ENCODE data around the gene AHCYL2. TPM values are rescaled to one million over a fixed set of nuclear protein-coding genes. Genes with fewer than 3 reads are reported as not detected.

The AHCYL2 gene
- polyA plus RNA-seq, result 1 to 10 TPM; 5.7 to 6.8 (median 6.8) TPM

DNA sequence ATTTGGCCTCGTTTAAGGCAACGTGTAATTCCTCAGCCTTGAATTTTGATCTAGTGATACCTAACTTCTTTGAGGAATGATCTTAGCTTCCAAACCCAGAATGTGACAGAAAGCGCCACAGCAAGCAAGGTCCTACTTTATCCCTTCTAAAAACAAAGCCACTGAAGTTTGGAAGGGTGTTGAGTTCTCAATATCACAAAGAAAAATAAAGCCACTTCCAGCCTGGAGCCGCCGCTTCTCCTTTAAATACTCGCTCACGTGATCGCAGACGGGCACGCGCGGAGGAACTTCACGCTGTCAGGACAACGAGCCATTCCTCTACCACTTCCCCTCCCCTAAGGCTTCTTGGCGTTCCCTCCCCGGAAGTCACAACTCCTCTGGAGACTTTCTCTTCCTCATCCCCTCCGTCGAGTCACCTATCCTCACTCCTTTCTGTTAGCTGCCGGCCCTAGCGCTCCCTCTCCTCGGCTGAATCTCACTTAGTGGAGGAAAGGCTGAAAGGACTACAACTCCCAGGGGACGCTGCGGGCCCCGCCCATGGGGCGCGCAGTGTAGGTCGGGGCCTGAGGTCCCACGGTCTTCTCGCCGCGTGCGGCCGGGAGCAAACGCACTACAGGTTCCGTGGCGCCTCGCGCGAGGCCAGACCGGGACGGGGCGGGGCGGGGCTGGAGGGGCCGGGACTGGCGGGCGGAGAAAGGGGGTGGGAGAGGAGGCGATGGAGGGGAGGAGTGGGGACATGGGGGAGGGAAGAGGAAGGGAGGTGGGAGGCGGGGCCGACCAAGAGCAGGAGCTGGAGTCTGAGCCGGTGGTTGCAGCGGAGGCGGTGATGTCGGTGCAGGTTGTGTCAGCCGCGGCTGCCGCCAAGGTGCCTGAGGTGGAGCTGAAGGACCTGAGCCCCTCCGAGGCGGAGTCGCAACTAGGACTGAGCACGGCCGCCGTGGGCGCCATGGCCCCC lies at the start of gene AHCYL2:
Gene AHCYL2, plus strand, starts transcription at position 780 of the 955 bp plus-strand sequence.
- peaks cover 23 to 32% of the 10 kb centered on the region in 2 donors for H3K4me1 Mint-ChIP-seq
- no peaks in the 10 kb centered on the region for H3K36me3 Mint-ChIP-seq
- H3K9me3 Mint-ChIP-seq, result no peaks in the 10 kb centered on the region

DNA sequence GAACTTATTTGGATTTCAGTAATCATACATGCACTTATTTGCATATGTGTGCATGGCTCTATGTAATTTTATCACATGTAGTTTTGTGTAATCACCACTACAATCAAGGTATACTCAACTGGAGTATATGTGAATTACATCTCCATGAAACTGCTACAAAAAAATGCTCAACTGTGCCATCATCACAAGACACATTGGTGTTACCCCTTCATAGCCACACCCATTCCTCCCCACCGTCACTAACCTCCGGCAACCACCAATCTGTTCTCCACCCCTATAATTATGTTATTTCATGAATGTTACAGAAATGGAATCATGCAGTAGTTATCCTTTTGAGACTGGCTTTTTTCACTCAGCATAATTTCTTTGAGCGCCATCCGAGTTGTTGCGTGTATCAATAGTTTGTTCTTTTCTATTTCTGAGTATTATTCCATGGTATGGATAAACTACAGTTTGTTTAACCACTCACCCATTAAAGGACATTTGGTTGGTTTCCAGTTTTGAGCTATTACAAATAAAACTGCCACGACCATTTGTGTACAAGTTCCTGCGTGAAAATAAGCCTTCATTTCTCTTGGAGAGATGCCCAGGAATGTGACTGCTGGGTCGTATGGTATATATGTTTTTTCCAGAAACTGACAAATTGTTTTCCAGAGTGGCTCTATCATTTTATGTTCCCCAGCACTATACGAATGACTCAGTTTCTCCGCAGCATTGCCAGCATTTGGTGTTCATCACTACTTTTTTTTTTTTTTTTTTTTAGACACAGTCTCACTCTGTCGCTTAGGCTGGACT lies 47.7 kb upstream of the AHCYL2 start:
- DNase-seq, result no peak
- H3K27me3 Mint-ChIP-seq (ENCODE audit: low read depth in 3 of 3), result peaks cover 2 to 10% (median 2%) of the 10 kb centered on the region in 3 donors
- H3K27ac Mint-ChIP-seq, result no peak overlapping the region

More for the DNA sequence above, at the start of gene AHCYL2:
- Mint-ChIP-seq H3K27me3 (ENCODE audit: low read depth in 3 of 3) (peaks cover 5 to 8% (median 5%) of the 10 kb centered on the region in 3 donors), H3K27ac (peak within 1 kb of the TSS; percentile 92 to 100 (median 95)), H3K4me3 (peak within 1 kb of the TSS; percentile 95 to 100 (median 95))
- DNase-seq, result peak; percentile 91 to 93 (median 92)

DNA sequence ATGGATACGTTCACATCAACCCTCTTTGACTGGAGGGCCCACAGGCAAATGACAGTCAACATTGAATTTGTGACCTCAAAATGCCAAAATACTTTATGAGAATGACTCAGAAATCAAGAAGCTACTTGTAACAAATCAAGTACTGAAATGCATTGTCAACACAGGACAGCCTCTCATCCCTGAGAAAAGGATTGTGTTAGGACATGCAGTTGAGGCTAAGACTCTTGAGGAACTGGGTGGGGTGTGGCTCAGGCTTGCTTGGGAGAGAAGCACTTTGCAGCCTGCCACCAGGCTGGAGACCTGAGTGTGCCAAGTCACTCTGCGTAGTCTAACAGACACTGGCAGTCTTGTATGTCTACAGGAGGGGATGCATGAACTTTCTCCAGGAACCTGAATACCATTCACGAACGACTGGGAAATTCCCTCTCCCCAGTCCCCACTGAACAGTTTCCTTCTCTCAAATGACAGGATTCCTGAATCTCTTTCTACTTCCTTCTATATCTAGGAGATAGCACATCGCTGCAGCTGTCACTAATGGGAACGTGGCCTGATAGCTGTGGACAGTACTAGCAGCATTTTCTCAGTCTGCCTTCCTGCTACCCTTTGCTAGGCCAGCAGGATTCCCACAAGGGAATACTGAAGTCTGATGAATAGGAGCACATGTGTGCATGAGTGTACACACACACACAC lies 39.7 kb upstream of the AHCYL2 start:
- H3K27me3 Mint-ChIP-seq (ENCODE audit: low read depth in 3 of 3), result peaks cover 9 to 28% (median 19%) of the 10 kb centered on the region in 3 donors
- DNase-seq, result no peak
- peaks cover 0 to 3% (median 0%) of the 10 kb centered on the region in 3 donors for H3K36me3 Mint-ChIP-seq
- peaks cover 7 to 14% of the 10 kb centered on the region in 2 donors for H3K4me1 Mint-ChIP-seq
- H3K9me3 Mint-ChIP-seq, result no peaks in the 10 kb centered on the region
- H3K4me3 Mint-ChIP-seq, result no peak overlapping the region
- no peak overlapping the region for H3K27ac Mint-ChIP-seq

More for the DNA sequence above, 47.7 kb upstream of the AHCYL2 start:
- Mint-ChIP-seq H3K4me1 (no peaks in the 10 kb centered on the region), H3K36me3 (no peaks in the 10 kb centered on the region), H3K9me3 (no peaks in the 10 kb centered on the region), H3K4me3 (no peak overlapping the region)

DNA sequence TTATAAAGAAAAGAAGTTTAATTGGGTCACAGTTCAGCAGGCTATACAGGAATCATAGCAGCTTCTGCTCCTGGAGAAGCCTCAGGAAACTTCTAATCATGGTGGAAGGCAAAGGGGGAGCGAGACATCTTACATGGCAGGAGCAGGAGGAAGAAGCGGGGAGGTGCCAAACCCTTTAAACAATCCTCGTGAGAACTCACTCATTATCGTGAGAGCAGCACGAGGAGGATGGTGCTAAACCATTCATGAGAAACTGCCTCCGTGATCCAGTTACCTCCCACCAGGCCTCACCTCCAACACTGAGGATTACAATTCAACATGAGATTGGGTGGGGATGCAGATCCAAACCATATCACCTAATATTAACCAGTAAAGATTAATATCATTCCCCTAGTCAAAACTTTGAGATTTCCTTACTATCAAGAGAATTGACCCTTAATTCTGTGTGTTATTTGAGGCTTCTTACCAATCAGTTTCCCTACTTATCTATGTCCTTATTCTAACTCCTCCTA lies 38.0 kb upstream of the AHCYL2 start:
- Mint-ChIP-seq H3K9me3 (no peaks in the 10 kb centered on the region), H3K36me3 (peaks cover 0 to 3% (median 0%) of the 10 kb centered on the region in 3 donors), H3K27ac (no peak overlapping the region), H3K4me3 (no peak overlapping the region), H3K27me3 (ENCODE audit: low read depth in 3 of 3) (peaks cover 9 to 32% (median 19%) of the 10 kb centered on the region in 3 donors), H3K4me1 (peaks cover 7 to 14% of the 10 kb centered on the region in 2 donors)
- DNase-seq, result no peak

DNA sequence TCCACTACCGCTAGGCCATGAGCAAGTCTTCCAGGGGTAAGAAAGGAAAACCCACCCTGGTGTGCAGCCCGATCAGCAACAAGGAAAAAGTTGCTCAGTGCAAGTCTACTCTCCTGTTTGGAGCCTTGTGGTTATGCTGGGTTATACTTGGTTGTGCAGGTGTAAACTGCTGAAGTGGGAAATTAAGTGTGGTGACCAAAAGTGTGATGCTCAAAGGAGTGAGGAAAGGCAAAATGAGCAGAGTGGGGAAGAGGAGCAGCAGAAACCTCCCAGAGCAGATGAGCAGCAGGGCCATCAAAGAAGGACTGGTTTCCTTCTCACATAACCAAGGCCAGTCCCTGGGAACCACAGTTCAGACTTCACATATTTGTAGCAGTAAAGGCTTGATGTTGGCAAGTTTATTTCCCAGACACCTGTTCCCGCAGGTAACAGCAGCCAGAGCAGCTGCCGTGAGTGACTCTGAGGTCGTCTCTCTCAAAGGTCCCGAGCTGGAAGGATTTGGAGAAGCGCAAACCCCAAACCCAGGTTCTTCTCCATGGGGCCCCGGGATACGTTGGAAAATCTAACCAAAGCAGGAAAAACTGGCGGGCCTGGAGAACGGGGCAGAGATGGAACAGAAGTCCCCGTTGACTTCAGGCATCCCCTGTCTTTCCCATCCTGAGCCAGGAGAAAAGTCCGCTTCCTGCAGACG lies 37.0 kb upstream of the AHCYL2 start:
- H3K9me3 Mint-ChIP-seq, result no peaks in the 10 kb centered on the region
- H3K4me3 Mint-ChIP-seq, result peak overlapping the region; percentile 49 to 79 (median 66)
- H3K27ac Mint-ChIP-seq, result no peak overlapping the region
- peaks cover 0 to 3% (median 0%) of the 10 kb centered on the region in 3 donors for H3K36me3 Mint-ChIP-seq
- DNase-seq, result no peak
- H3K27me3 Mint-ChIP-seq (ENCODE audit: low read depth in 3 of 3), result peaks cover 9 to 36% (median 19%) of the 10 kb centered on the region in 3 donors
- peaks cover 7 to 14% of the 10 kb centered on the region in 2 donors for H3K4me1 Mint-ChIP-seq

DNA sequence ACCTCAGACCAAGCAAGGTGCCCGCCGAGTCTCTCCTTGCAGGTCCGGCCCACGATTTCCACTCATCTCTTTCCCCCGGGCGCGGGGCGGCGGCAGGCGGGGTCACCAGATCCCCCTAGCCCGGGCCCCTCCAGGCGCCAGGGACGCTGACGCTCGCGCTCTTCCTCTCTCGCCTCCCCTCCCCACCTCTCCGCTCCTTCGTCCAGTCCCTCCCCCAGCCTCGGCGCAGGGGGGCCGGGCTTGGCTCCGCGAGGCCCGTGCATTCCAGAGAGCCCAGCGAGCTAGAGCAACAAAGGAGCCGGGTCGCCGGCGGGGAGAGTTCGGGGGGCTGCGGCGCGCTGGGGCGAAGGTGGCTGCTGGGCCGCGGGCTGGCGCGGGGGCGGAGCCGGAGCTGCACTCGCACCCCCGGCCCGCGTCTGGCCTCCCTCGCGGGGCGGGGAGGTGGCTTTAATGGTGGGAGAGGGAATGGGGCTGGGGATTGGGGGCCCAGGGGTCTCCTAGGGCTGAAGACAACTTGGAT lies 36.4 kb upstream of the AHCYL2 start, which contains the start of gene SMO:
Gene SMO, plus strand, starts transcription at position 262 of the 520 bp plus-strand sequence. CDS start 519 bp downstream, outside the sequence.
- Mint-ChIP-seq H3K9me3 (no peaks in the 10 kb centered on the region), H3K4me3 (peak within 1 kb of the TSS; percentile 55 to 79 (median 69)), H3K27ac (no peak within 1 kb of the TSS), H3K36me3 (peaks cover 0 to 3% (median 0%) of the 10 kb centered on the region in 3 donors), H3K4me1 (peaks cover 7 to 14% of the 10 kb centered on the region in 2 donors), H3K27me3 (ENCODE audit: low read depth in 3 of 3) (peaks cover 9 to 36% (median 19%) of the 10 kb centered on the region in 3 donors)
- DNase-seq, result no peak

DNA sequence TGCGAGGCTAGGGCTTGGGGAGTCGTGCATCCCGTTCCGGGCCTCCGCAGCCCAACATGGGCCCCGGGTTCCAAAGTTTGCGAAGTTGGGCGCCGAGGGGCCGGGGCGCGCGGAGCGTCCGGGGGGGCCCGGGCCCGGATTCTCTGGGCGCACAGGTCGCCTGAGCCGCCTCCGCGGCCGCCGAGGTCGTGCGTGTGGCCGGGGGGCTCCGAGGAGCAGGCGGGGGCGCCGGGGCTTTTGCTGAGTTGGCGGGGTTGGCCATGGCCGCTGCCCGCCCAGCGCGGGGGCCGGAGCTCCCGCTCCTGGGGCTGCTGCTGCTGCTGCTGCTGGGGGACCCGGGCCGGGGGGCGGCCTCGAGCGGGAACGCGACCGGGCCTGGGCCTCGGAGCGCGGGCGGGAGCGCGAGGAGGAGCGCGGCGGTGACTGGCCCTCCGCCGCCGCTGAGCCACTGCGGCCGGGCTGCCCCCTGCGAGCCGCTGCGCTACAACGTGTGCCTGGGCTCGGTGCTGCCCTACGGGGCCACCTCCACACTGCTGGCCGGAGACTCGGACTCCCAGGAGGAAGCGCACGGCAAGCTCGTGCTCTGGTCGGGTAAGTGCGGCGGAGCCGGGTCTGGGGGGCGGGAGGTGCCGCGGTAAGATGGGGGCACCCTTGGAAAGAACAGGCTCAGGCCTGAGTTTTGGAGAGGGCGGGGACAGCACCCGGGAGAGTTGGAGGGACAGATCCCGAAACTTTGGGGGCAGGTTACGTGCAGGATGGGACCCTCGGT lies 35.8 kb upstream of the AHCYL2 start:
- Mint-ChIP-seq H3K27me3 (ENCODE audit: low read depth in 3 of 3) (peaks cover 9 to 36% (median 19%) of the 10 kb centered on the region in 3 donors), H3K27ac (no peak overlapping the region)
- no peak for DNase-seq

DNA sequence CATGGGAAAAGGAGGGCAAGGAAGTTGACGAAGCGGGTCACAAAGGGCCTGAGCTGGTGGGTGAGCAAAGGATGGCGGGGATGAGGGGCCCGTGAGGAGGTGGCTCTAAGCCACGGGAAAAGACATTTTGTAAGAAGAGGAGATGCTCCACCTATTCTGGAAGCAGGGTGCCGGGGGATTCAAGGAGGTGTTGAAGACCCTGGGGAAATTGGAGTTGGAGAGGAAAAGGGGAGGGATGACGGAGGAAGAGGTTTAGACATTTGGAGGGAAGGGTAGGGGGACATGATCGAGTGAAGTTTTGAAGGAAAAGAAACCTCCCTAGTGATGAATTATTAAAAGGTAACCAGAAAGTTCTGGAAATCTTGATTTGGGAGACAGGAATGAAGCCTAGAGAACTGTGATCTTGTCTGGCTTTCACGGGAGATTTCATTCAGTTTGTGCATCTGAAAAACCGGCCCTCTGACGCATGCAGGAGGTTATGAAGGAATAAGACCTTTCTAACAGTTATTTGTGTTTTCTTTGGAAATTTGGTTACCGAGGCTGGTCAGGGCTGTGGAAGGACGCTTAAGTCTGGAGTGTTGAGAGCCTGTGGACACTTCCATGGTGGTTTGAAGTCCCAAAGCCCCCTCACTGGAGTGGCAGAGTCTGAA lies 35.0 kb upstream of the AHCYL2 start:
- peaks cover 7 to 14% of the 10 kb centered on the region in 2 donors for H3K4me1 Mint-ChIP-seq
- H3K4me3 Mint-ChIP-seq, result peak overlapping the region; percentile 44 to 76 (median 66)
- peaks cover 0 to 3% (median 0%) of the 10 kb centered on the region in 3 donors for H3K36me3 Mint-ChIP-seq
- DNase-seq, result no peak
- H3K27ac Mint-ChIP-seq, result no peak overlapping the region
- peaks cover 9 to 36% (median 19%) of the 10 kb centered on the region in 3 donors for H3K27me3 Mint-ChIP-seq (ENCODE audit: low read depth in 3 of 3)
- no peaks in the 10 kb centered on the region for H3K9me3 Mint-ChIP-seq

More for the DNA sequence above, 35.8 kb upstream of the AHCYL2 start:
- H3K4me3 Mint-ChIP-seq, result peak overlapping the region; percentile 44 to 76 (median 66)
- peaks cover 7 to 14% of the 10 kb centered on the region in 2 donors for H3K4me1 Mint-ChIP-seq
- H3K9me3 Mint-ChIP-seq, result no peaks in the 10 kb centered on the region
- peaks cover 0 to 3% (median 0%) of the 10 kb centered on the region in 3 donors for H3K36me3 Mint-ChIP-seq

DNA sequence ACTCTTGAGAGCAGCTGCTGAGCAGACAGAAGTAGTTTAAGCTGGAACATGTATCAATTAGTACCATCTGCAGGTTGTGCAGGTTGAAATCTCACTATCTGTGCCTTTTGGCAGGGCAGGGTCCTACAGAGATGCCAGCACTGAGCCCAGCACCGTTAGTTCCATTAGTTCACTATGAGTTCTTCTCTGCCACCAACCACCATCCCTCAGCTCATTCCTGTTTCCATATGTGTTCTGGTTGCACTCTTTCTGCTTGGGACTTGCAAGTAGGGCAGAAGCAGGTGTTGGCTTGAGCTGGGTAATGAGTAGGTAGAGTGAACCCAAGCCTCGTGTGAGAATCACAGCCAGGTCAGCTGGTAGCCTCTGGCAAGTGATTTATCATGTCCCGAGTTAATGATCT lies 33.6 kb upstream of the AHCYL2 start:
- Mint-ChIP-seq H3K4me3 (no peak overlapping the region), H3K9me3 (no peaks in the 10 kb centered on the region), H3K27ac (no peak overlapping the region), H3K4me1 (peaks cover 7 to 14% of the 10 kb centered on the region in 2 donors), H3K27me3 (ENCODE audit: low read depth in 3 of 3) (peaks cover 7 to 37% (median 19%) of the 10 kb centered on the region in 3 donors), H3K36me3 (peaks cover 0 to 3% (median 0%) of the 10 kb centered on the region in 3 donors)
- DNase-seq, result no peak

DNA sequence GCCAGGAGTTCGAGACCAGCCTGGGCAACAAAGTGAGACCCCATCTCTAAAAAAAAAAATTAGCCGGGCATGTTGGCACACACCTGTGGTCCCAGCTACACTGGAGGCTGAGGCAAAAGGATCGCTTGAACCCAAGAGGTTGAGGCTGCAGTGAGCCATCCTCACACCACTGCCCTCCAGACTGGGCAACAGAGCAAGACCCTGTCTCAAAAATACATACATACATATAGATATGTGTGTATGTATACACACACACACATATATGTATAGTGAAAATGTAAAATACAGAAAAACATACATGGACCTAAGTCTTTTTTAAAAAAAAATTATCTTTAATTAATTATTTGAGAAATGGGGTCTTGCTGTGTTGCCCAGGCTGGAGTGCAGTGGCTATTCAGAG lies 30.9 kb upstream of the AHCYL2 start:
- peaks cover 2 to 24% (median 12%) of the 10 kb centered on the region in 3 donors for H3K27me3 Mint-ChIP-seq (ENCODE audit: low read depth in 3 of 3)
- H3K4me3 Mint-ChIP-seq, result no peak overlapping the region
- peaks cover 0 to 3% (median 0%) of the 10 kb centered on the region in 3 donors for H3K36me3 Mint-ChIP-seq
- DNase-seq, result no peak
- H3K4me1 Mint-ChIP-seq, result peaks cover 0 to 5% of the 10 kb centered on the region in 2 donors
- no peaks in the 10 kb centered on the region for H3K9me3 Mint-ChIP-seq
- no peak overlapping the region for H3K27ac Mint-ChIP-seq

DNA sequence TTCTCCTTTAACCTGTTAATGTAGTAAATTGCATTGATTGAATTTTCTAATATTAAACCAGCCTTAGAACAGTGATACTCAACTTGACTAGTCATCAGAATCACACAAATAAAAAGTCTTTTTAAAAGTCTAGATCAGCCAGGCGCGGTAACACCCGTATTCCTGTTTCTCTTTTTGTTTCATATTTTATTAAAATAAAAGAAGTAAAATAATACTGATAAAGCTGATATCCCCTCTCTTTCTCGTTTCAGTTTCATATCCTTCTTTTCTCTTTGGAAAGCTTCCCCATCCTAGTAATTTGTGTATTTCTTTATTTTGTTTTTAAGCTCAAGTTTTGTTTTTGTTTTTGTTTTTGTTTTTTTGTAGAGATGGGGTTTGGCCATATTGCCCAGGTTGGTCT lies 27.1 kb upstream of the AHCYL2 start:
- Mint-ChIP-seq H3K4me1 (no peaks in the 10 kb centered on the region), H3K36me3 (no peaks in the 10 kb centered on the region)
- no peak for DNase-seq

More for the DNA sequence above, 27.1 kb upstream of the AHCYL2 start:
- no peak overlapping the region for H3K4me3 Mint-ChIP-seq
- no peaks in the 10 kb centered on the region for H3K9me3 Mint-ChIP-seq
- H3K27me3 Mint-ChIP-seq (ENCODE audit: low read depth in 3 of 3), result peaks cover 0 to 8% (median 2%) of the 10 kb centered on the region in 3 donors
- no peak overlapping the region for H3K27ac Mint-ChIP-seq
